ENCODE results near the gene REXO1.

- TF ChIP-seq REST (IDR thresholded peaks at IDR 0.05; ENCODE audit: insufficient read depth in 1 of 2, low read depth in 2 of 2, low read length in 2 of 2), result no peak
- no peak for TF ChIP-seq TAF1 (IDR thresholded peaks at IDR 0.05; ENCODE audit: borderline replicate concordance, insufficient read depth, low read length)
These were observed 26.1 kb downstream of the REXO1 start for GRCh38 chr19:1822210-1822609.

Measured in PFSK-1 (cell line).